Measurements from ENCODE around the gene LRRTM4. TPM values are rescaled to one million over a fixed set of nuclear protein-coding genes. Genes with fewer than 3 reads are reported as not detected.

The LRRTM4 gene
- total RNA-seq, 2 experiments from 2014 or later, result not detected

- no peak overlapping the region for H3K4me3 ChIP-seq (ENCODE audit: low read depth, low read length, poor library complexity, severe bottlenecking)
- no peaks in the 10 kb centered on the region for H4K20me1 ChIP-seq (ENCODE audit: insufficient read depth, low read length)
- no peaks in the 10 kb centered on the region for H3K79me2 ChIP-seq (ENCODE audit: insufficient read depth, low read depth, low read length)
- no TSS peak for BruUV-seq (replicated peaks)
- H3K36me3 ChIP-seq (ENCODE audit: insufficient read depth, low read length), result no peaks in the 10 kb centered on the region
- CTCF ChIA-PET (ENCODE audit: unreplicated experiment), result no interaction called here
- DNase-seq (ENCODE audit: low spot score), result no peak
- no peaks in the 10 kb centered on the region for H3K4me1 ChIP-seq (ENCODE audit: insufficient read depth, low read length, poor library complexity, severe bottlenecking)
- no peak for TF ChIP-seq EZH2phosphoT487 (IDR thresholded peaks at IDR 0.05; ENCODE audit: borderline replicate concordance, low read depth, low read length)
- no peak overlapping the region for H3K4me2 ChIP-seq (ENCODE audit: low read length)
- POLR2A ChIA-PET, result interaction anchor here (0.5 kb wide), 1 partner anchor 1978 kb away, joined by 3 read pairs; no protein-coding TSS in a partner anchor
- H3K27ac ChIP-seq (ENCODE audit: low read depth, low read length, poor library complexity, severe bottlenecking), result no peak overlapping the region
- no peaks in the 10 kb centered on the region for H3K9me2 ChIP-seq (ENCODE audit: insufficient read depth, low read length)
- intact Hi-C loops (cut with micrococcal nuclease; ENCODE audit: unreplicated experiment), result no loop called here
- H3K9me3 ChIP-seq (ENCODE audit: low read length), result no peaks in the 10 kb centered on the region
- no peak overlapping the region for H2AFZ ChIP-seq (ENCODE audit: low read length)
Observed at GRCh38 chr2:77191665-77192064, 330.5 kb downstream of the LRRTM4 start.

GRCh38 chr2:77190721-77191346, 331.3 kb downstream of the LRRTM4 start:
- H3K9me3 ChIP-seq (ENCODE audit: low read length), result no peaks in the 10 kb centered on the region
- TF ChIP-seq EZH2phosphoT487 (IDR thresholded peaks at IDR 0.05; ENCODE audit: borderline replicate concordance, low read depth, low read length), result no peak
- no peak for TF ChIP-seq CTCF (conservative IDR thresholded peaks at IDR 0.05; ENCODE audit: low read length)
- no TSS peak for BruUV-seq (replicated peaks)
- H3K79me2 ChIP-seq (ENCODE audit: insufficient read depth, low read depth, low read length), result no peaks in the 10 kb centered on the region
- H3K36me3 ChIP-seq (ENCODE audit: insufficient read depth, low read length), result no peaks in the 10 kb centered on the region
- DNase-seq (ENCODE audit: low spot score), result no peak
- POLR2A ChIA-PET, result no interaction called here
- no peak overlapping the region for H3K4me3 ChIP-seq (ENCODE audit: low read depth, low read length, poor library complexity, severe bottlenecking)
- H2AFZ ChIP-seq (ENCODE audit: low read length), result no peak overlapping the region
- CTCF ChIA-PET (ENCODE audit: unreplicated experiment), result no interaction called here
- no peak overlapping the region for H3K4me2 ChIP-seq (ENCODE audit: low read length)
- H3K4me1 ChIP-seq (ENCODE audit: insufficient read depth, low read length, poor library complexity, severe bottlenecking), result no peaks in the 10 kb centered on the region
- no peaks in the 10 kb centered on the region for H4K20me1 ChIP-seq (ENCODE audit: insufficient read depth, low read length)
- H3K27ac ChIP-seq (ENCODE audit: low read depth, low read length, poor library complexity, severe bottlenecking), result no peak overlapping the region
- H3K9me2 ChIP-seq (ENCODE audit: insufficient read depth, low read length), result no peaks in the 10 kb centered on the region
- intact Hi-C loops (cut with micrococcal nuclease; ENCODE audit: unreplicated experiment), result no loop called here

GRCh38 chr2:77185052-77185451, 337.1 kb downstream of the LRRTM4 start:
- POLR2A ChIA-PET, result no interaction called here

More at GRCh38 chr2:77185052-77185451, 337.1 kb downstream of the LRRTM4 start:
- CTCF ChIA-PET (ENCODE audit: unreplicated experiment), result no interaction called here
- Histone ChIP-seq H3K79me2 (ENCODE audit: insufficient read depth, low read depth, low read length) (no peaks in the 10 kb centered on the region), H2AFZ (ENCODE audit: low read length) (no peak overlapping the region), H4K20me1 (ENCODE audit: insufficient read depth, low read length) (no peaks in the 10 kb centered on the region), H3K9me3 (ENCODE audit: low read length) (no peaks in the 10 kb centered on the region), H3K4me1 (ENCODE audit: insufficient read depth, low read length, poor library complexity, severe bottlenecking) (no peaks in the 10 kb centered on the region), H3K9me2 (ENCODE audit: insufficient read depth, low read length) (no peaks in the 10 kb centered on the region), H3K36me3 (ENCODE audit: insufficient read depth, low read length) (no peaks in the 10 kb centered on the region), H3K4me2 (ENCODE audit: low read length) (no peak overlapping the region), H3K4me3 (ENCODE audit: low read depth, low read length, poor library complexity, severe bottlenecking) (no peak overlapping the region), H3K27ac (ENCODE audit: low read depth, low read length, poor library complexity, severe bottlenecking) (no peak overlapping the region)
- DNase-seq (ENCODE audit: low spot score), result no peak
- no TSS peak for BruUV-seq (replicated peaks)
- no peak for TF ChIP-seq EZH2phosphoT487 (IDR thresholded peaks at IDR 0.05; ENCODE audit: borderline replicate concordance, low read depth, low read length)
- no peak for TF ChIP-seq CTCF (conservative IDR thresholded peaks at IDR 0.05; ENCODE audit: low read length)
- intact Hi-C loops (cut with micrococcal nuclease; ENCODE audit: unreplicated experiment), result no loop called here
